Fibroblast of upper back skin (primary cell): ENCODE data around the gene MDH2.
A peak's percentile ranks its signal among the peaks of the same experiment; 100 is the strongest.
"Not testable (repeated sequence)": the region's sequence is repeated elsewhere in the genome, so short reads cannot be mapped to it uniquely, and the experiment has no call there.

Experiments used
- DNase-seq: peaks from one replicate; pipeline ENCODE4 v3.0.0-alpha.2; 2013

MDH2 gene

GRCh38 chr7:76048668-76048988 lies 722 bp downstream of the MDH2 start:
- DNase-seq, result no peak

GRCh38 chr7:76049295-76049694 lies 1.4 kb downstream of the MDH2 start:
- DNase-seq, result no peak

GRCh38 chr7:76050545-76050944 lies 2.6 kb downstream of the MDH2 start:
- no peak for DNase-seq

- no peak for DNase-seq
These were observed 3.9 kb downstream of the MDH2 start for GRCh38 chr7:76051840-76052239.

- DNase-seq, result not testable (repeated sequence)
These were observed 4.8 kb downstream of the MDH2 start for GRCh38 chr7:76052681-76053080.

GRCh38 chr7:76053461-76053860 lies 5.6 kb downstream of the MDH2 start:
- no peak for DNase-seq

- no peak for DNase-seq
These were observed 6.5 kb downstream of the MDH2 start for GRCh38 chr7:76054123-76055120.

GRCh38 chr7:76056241-76056640 lies 8.3 kb downstream of the MDH2 start:
- DNase-seq, result no peak

GRCh38 chr7:76057103-76057812 lies 9.4 kb downstream of the MDH2 start:
- DNase-seq, result no peak

GRCh38 chr7:76057813-76058145 lies 9.9 kb downstream of the MDH2 start:
- no peak for DNase-seq

GRCh38 chr7:76058745-76059144 lies 10.8 kb downstream of the MDH2 start:
- not testable (repeated sequence) for DNase-seq

GRCh38 chr7:76060842-76061241 lies 12.9 kb downstream of the MDH2 start:
- DNase-seq, result no peak

GRCh38 chr7:76062254-76062653 lies 14.3 kb downstream of the MDH2 start:
- DNase-seq, result no peak

GRCh38 chr7:76063114-76063513 lies 15.2 kb downstream of the MDH2 start:
- DNase-seq, result no peak

- no peak for DNase-seq
These were observed 15.6 kb downstream of the MDH2 start for GRCh38 chr7:76063525-76063924.

- no peak for DNase-seq
These were observed 16.5 kb downstream of the MDH2 start for GRCh38 chr7:76064208-76064970.

GRCh38 chr7:76065016-76065612 lies 17.2 kb downstream of the MDH2 start:
- DNase-seq, result no peak

GRCh38 chr7:76066716-76067503 lies 19.0 kb downstream of the MDH2 start:
- DNase-seq, result no peak

- peak; percentile 85 for DNase-seq
These were observed 21.3 kb downstream of the MDH2 start for GRCh38 chr7:76069238-76069638.

GRCh38 chr7:76071316-76072242 lies 23.7 kb downstream of the MDH2 start:
- no peak for DNase-seq
